Natural killer cell treated with Interleukin-12 subunit alpha and Interleukin-12 subunit beta and Interleukin-15 and Interleukin-18, amount 100 ng/mL, for 72 hours (primary cell): ENCODE measurements around the gene GULP1. TPM values are rescaled to one million over a fixed set of nuclear protein-coding genes. Genes with fewer than 3 reads are reported as not detected.

Source experiments
- ATAC-seq, 2 donors: fragments of 150-1000 bp; cut with Tn5 transposase in 1 of 2; sonication (Bioruptor Pico), chemical (Tn5 transposase) in 1 of 2; 2 replicates each; pipeline ENCODE4 v1.10.0; 2021
- DNase-seq: peaks from one replicate; pipeline ENCODE4 v3.0.0; 2022; ENCODE audit warnings: low spot score
- H3K27ac Mint-ChIP-seq, 2 donors: 1 replicate in 1 of 2; 2 replicates in 1 of 2; pipeline ENCODE4 v1.8.0; 2022; ENCODE audit warnings: mixed read lengths in 2 of 2, mild to moderate bottlenecking in 1 of 2, moderate library complexity in 1 of 2
- H3K27me3 Mint-ChIP-seq, 2 donors: 1 replicate in 1 of 2; 2 replicates in 1 of 2; pipeline ENCODE4 v1.8.0; 2022; ENCODE audit warnings: mixed read lengths in 2 of 2
- H3K36me3 Mint-ChIP-seq: one replicate; pipeline ENCODE4 v1.8.0; 2022; ENCODE audit warnings: mixed read lengths
- H3K4me1 Mint-ChIP-seq, 2 donors: 1 replicate in 1 of 2; 2 replicates in 1 of 2; pipeline ENCODE4 v1.8.0; 2022; ENCODE audit warnings: low read depth in 2 of 2, mixed read lengths in 2 of 2, mild to moderate bottlenecking in 1 of 2
- H3K4me3 Mint-ChIP-seq: one replicate; pipeline ENCODE4 v1.8.0; 2022; ENCODE audit warnings: mixed read lengths
- H3K9me3 Mint-ChIP-seq: 2 replicates; pipeline ENCODE4 v1.8.0; 2022; ENCODE audit warnings: mixed read lengths
- total RNA-seq, 2 donors: library from RNA; stranded (reverse); gene quantifications; one replicate each; pipeline ENCODE4 v1.2.3, GENCODE V29; 2022

The GULP1 gene
- total RNA-seq, 2 donors from 2014 or later = not detected

DNA sequence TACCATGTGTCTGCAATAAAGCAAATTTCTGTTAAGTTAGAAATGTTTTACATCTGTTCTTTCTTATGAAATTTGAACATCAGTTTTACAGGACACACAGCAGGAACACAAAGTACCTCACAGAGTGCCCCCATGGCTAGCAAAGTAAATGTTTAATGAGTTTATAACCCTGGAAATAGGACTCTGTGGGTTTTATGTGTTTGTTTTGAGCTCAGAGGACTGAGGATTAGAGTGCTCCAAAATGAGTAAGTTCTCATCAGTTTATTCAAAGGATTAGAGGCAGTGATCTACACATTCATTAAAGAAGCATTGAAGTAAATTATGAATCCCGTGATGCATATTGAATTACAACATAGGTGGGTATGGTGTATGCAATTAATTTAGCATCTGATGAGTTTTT, 281.8 kb downstream of the GULP1 start:
- no peak for DNase-seq
- Mint-ChIP-seq H3K4me1 (no peaks in the 10 kb centered on the region), H3K27me3 (no peaks in the 10 kb centered on the region), H3K9me3 (peaks cover 12% of the 10 kb centered on the region), H3K36me3 (no peaks in the 10 kb centered on the region), H3K4me3 (no peak overlapping the region), H3K27ac (no peak overlapping the region)
- no peak for ATAC-seq

DNA sequence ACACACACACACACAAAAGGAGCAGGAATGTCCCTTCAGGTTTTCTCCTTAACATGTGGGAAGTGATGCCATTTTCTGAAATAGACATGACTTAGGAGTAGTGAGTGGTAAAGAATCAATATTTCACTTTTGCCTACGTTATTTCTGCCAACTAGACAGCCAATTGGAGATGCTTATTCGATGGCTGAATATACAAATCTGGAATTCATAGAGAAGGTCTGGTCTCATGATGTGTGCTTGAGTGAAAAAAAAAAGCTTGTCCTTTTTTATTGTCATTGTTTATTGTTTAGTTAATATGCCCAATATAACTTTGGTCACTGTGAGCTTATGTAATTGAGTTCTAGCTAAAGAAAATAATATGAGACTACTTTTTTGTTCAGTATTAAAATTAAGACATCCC, 284.3 kb downstream of the GULP1 start:
- Mint-ChIP-seq H3K9me3 (peaks cover 9% of the 10 kb centered on the region), H3K4me1 (no peaks in the 10 kb centered on the region), H3K27me3 (no peaks in the 10 kb centered on the region), H3K36me3 (no peaks in the 10 kb centered on the region), H3K27ac (no peak overlapping the region), H3K4me3 (no peak overlapping the region)
- no peak for ATAC-seq
- no peak for DNase-seq

- DNase-seq (no peak), ATAC-seq (no peak)
- H3K27ac Mint-ChIP-seq = no peak overlapping the region
- H3K4me3 Mint-ChIP-seq = no peak overlapping the region
- no peaks in the 10 kb centered on the region for H3K36me3 Mint-ChIP-seq
- H3K27me3 Mint-ChIP-seq = no peaks in the 10 kb centered on the region
- H3K4me1 Mint-ChIP-seq = no peaks in the 10 kb centered on the region
- peaks cover 9% of the 10 kb centered on the region for H3K9me3 Mint-ChIP-seq
Observed at GRCh38 chr2:188576651-188577050, 285.0 kb downstream of the GULP1 start.

DNA sequence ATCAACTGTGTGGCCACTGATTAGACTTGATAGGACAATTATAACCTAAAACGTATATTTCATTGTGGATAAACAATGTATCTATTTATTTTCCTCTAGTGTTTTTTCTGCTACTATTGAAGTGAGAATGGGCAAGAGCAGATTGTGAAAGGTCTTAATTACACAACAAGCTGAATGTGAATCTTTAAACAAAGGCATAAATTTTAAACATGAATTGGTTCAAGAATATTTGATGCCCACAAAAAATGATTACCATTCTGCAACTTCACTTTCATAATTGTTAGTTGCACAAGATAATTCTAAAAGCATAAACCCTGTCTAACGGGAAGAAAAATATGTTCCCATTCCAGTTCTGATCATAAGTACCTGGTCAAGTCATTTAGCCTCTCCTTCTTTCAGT, 285.6 kb downstream of the GULP1 start:
- Mint-ChIP-seq H3K4me1 (no peaks in the 10 kb centered on the region), H3K36me3 (no peaks in the 10 kb centered on the region), H3K9me3 (peaks cover 11% of the 10 kb centered on the region), H3K4me3 (no peak overlapping the region), H3K27ac (no peak overlapping the region), H3K27me3 (no peaks in the 10 kb centered on the region)
- no peak for ATAC-seq
- no peak for DNase-seq

DNA sequence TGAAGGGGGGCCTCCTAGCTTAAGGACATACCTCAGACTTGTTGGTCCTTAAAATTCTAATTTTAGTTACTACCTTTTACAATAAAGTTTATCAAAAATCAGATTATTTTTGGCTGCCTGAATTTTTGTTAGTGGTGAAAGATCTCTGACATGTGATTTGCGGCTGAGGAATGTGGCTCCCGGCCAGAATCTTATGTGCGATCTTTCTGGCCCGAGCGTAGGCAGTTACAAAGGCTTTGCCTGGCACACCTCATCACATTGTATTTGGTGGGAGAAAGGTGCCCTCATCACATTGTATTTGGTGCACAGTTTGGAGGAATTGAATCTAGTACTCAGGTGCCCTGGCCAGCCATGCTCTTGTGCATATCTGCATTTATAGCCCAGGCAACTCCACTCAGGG, 289.1 kb downstream of the GULP1 start:
- Mint-ChIP-seq H3K4me1 (no peaks in the 10 kb centered on the region), H3K27me3 (no peaks in the 10 kb centered on the region), H3K9me3 (peaks cover 7% of the 10 kb centered on the region), H3K36me3 (no peaks in the 10 kb centered on the region), H3K4me3 (no peak overlapping the region), H3K27ac (no peak overlapping the region)
- ATAC-seq = no peak
- no peak for DNase-seq

- ATAC-seq (no peak), DNase-seq (no peak)
- peaks cover 7% of the 10 kb centered on the region for H3K9me3 Mint-ChIP-seq
- no peaks in the 10 kb centered on the region for H3K4me1 Mint-ChIP-seq
- no peak overlapping the region for H3K27ac Mint-ChIP-seq
- no peaks in the 10 kb centered on the region for H3K27me3 Mint-ChIP-seq
- H3K4me3 Mint-ChIP-seq = no peak overlapping the region
- no peaks in the 10 kb centered on the region for H3K36me3 Mint-ChIP-seq
Observed at GRCh38 chr2:188582211-188582610, 290.5 kb downstream of the GULP1 start.

- no peak overlapping the region for H3K27ac Mint-ChIP-seq
- no peaks in the 10 kb centered on the region for H3K9me3 Mint-ChIP-seq
- no peaks in the 10 kb centered on the region for H3K4me1 Mint-ChIP-seq
- no peaks in the 10 kb centered on the region for H3K36me3 Mint-ChIP-seq
- no peaks in the 10 kb centered on the region for H3K27me3 Mint-ChIP-seq
- no peak for ATAC-seq
- no peak overlapping the region for H3K4me3 Mint-ChIP-seq
- DNase-seq = no peak
Observed at GRCh38 chr2:188588235-188588634, 296.6 kb downstream of the GULP1 start.

GRCh38 chr2:188596054-188596453, 304.4 kb downstream of the GULP1 start:
- Mint-ChIP-seq H3K4me3 (no peak overlapping the region), H3K36me3 (no peaks in the 10 kb centered on the region)

DNA sequence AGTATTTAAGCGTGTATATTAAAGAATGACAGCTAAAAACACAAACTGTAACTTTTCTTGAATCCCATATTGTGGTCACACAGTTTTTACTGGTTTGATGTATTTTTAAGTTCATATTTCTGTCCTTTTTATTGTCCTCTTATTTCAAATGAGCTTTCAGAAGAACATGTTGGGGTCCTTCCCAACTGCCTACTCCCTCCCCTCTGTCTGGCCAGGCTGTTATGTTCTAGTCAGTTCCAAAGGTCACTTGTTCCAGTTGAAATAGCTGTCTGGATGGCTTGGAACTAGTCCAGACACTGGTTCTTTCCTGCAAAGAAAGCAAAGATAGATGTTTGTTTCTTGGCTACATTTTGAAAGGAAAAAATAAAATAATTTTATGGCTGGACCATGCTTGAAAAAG, 306.9 kb downstream of the GULP1 start:
- Mint-ChIP-seq H3K27ac (no peak overlapping the region), H3K4me1 (no peaks in the 10 kb centered on the region), H3K9me3 (no peaks in the 10 kb centered on the region), H3K36me3 (no peaks in the 10 kb centered on the region), H3K4me3 (no peak overlapping the region), H3K27me3 (no peaks in the 10 kb centered on the region)
- ATAC-seq (no peak), DNase-seq (no peak)

More at GRCh38 chr2:188596054-188596453, 304.4 kb downstream of the GULP1 start:
- Mint-ChIP-seq H3K9me3 (no peaks in the 10 kb centered on the region), H3K27ac (no peak overlapping the region), H3K27me3 (no peaks in the 10 kb centered on the region), H3K4me1 (no peaks in the 10 kb centered on the region)
- no peak for ATAC-seq
- DNase-seq = no peak

- Mint-ChIP-seq H3K36me3 (no peaks in the 10 kb centered on the region), H3K4me3 (no peak overlapping the region), H3K27ac (no peak overlapping the region), H3K27me3 (no peaks in the 10 kb centered on the region), H3K9me3 (no peaks in the 10 kb centered on the region), H3K4me1 (no peaks in the 10 kb centered on the region)
- ATAC-seq (no peak), DNase-seq (no peak)
Observed at GRCh38 chr2:188599140-188599539, 307.5 kb downstream of the GULP1 start.

DNA sequence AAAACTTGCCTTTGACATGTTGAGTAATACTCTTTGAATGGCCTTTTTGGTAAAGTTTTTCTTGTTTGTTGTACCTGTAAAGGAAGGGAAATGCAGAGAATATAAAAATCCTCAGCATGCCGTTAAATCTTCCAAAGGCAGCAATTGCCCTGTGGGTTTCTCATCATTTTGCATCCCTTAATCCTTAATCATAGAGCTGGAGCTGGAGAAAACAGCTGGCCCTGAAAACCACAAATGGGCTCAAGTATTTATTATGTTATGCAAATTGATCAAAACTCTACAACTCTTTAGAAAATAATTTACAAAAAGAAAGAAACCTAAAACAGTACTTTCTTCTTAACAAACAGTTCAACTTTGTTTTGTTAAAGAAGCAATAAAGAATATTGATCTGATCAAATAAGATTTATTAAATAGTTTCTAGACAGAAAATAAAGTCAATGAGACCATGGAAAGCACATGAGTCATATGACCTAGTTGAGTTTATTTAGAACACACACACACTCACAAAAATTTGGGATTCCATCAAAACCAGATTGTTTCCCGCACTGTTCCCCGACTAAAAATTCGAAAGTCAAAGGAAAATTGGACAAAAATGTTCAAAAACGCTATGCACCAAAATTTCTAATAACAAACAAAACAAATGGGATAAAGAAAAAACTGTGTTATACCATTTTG, 309.0 kb downstream of the GULP1 start:
- Mint-ChIP-seq H3K9me3 (no peaks in the 10 kb centered on the region), H3K4me1 (no peaks in the 10 kb centered on the region), H3K27ac (no peak overlapping the region), H3K36me3 (no peaks in the 10 kb centered on the region), H3K4me3 (no peak overlapping the region), H3K27me3 (no peaks in the 10 kb centered on the region)
- DNase-seq = no peak
- no peak for ATAC-seq

- ATAC-seq (no peak), DNase-seq (no peak)
- Mint-ChIP-seq H3K4me1 (no peaks in the 10 kb centered on the region), H3K27me3 (no peaks in the 10 kb centered on the region), H3K4me3 (no peak overlapping the region), H3K27ac (no peak overlapping the region), H3K9me3 (no peaks in the 10 kb centered on the region), H3K36me3 (no peaks in the 10 kb centered on the region)
Observed at GRCh38 chr2:188601391-188601790, 309.7 kb downstream of the GULP1 start.

DNA sequence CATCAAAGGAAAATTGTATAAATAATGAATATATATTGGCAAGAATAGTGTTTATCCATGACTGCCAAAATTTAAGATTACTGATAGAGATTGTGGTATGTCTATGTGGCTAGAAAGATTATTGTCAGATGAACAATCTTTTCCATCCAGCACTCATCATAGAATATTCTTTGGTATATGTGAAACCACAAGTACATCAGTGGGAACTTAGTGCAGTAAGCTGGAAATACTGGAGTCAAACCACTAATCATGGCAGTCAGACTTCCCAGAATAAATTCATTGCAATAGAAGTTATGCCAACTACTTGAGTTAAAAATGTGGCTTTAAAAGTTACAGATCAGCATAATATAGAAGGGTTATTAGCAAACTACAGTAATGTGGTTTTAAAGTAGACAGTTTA, 310.3 kb downstream of the GULP1 start:
- Mint-ChIP-seq H3K27me3 (no peaks in the 10 kb centered on the region), H3K4me1 (no peaks in the 10 kb centered on the region), H3K36me3 (no peaks in the 10 kb centered on the region), H3K9me3 (no peaks in the 10 kb centered on the region), H3K4me3 (no peak overlapping the region), H3K27ac (no peak overlapping the region)
- DNase-seq = no peak
- ATAC-seq = no peak

GRCh38 chr2:188604579-188604978, 312.9 kb downstream of the GULP1 start:
- peaks cover 3% of the 10 kb centered on the region for H3K9me3 Mint-ChIP-seq
- H3K27ac Mint-ChIP-seq = no peak overlapping the region
- no peaks in the 10 kb centered on the region for H3K36me3 Mint-ChIP-seq
- H3K4me3 Mint-ChIP-seq = no peak overlapping the region
- ATAC-seq (no peak), DNase-seq (no peak)
- no peaks in the 10 kb centered on the region for H3K27me3 Mint-ChIP-seq
- no peaks in the 10 kb centered on the region for H3K4me1 Mint-ChIP-seq
